ENCODE measurements around the gene SFN.

SFN gene

GRCh38 chr1:26882696-26883463, 19.9 kb downstream of the SFN start:
- Mint-ChIP-seq H3K9me3 (no peaks in the 10 kb centered on the region), H3K4me3 (no peak overlapping the region), H3K36me3 (ENCODE audit: low read depth) (peaks cover 54% of the 10 kb centered on the region), H3K27ac (no peak overlapping the region), H3K4me1 (peaks cover 4% of the 10 kb centered on the region), H3K27me3 (ENCODE audit: low read depth) (no peaks in the 10 kb centered on the region)
- no peak for TF ChIP-seq CTCF (IDR thresholded peaks at IDR 0.05; ENCODE audit: unreplicated experiment in 3 of 3)

- Mint-ChIP-seq H3K9me3 (no peaks in the 10 kb centered on the region), H3K27me3 (ENCODE audit: low read depth) (no peaks in the 10 kb centered on the region), H3K4me3 (peak overlapping the region; percentile 64 to 89 (median 85)), H3K4me1 (peaks cover 17% of the 10 kb centered on the region), H3K36me3 (ENCODE audit: low read depth) (peaks cover 59% of the 10 kb centered on the region), H3K27ac (peak overlapping the region in 2 of 3 experiments; percentile 42 to 92)
- peak; percentile 42 to 51 (median 45) for TF ChIP-seq CTCF (IDR thresholded peaks at IDR 0.05; ENCODE audit: unreplicated experiment in 3 of 3)
Measured at GRCh38 chr1:26887125-26887524, 24.2 kb downstream of the SFN start.

- Mint-ChIP-seq H3K9me3 (no peaks in the 10 kb centered on the region), H3K4me1 (peaks cover 17% of the 10 kb centered on the region), H3K27me3 (ENCODE audit: low read depth) (no peaks in the 10 kb centered on the region), H3K4me3 (peak overlapping the region; percentile 96), H3K27ac (peak overlapping the region; percentile 85 to 97 (median 96)), H3K36me3 (ENCODE audit: low read depth) (peaks cover 56% of the 10 kb centered on the region)
- TF ChIP-seq CTCF (IDR thresholded peaks at IDR 0.05; ENCODE audit: unreplicated experiment in 3 of 3): no peak
Measured at GRCh38 chr1:26888231-26888630, 25.3 kb downstream of the SFN start.

GRCh38 chr1:26889551-26890466, 26.9 kb downstream of the SFN start, which contains the start of gene GPN2:
GPN2 (minus strand) TSS chr1:26890283; CDS start chr1:26890096, 187 bp downstream.
- peak within 1 kb of the TSS; percentile 96 for H3K4me3 Mint-ChIP-seq
- no peaks in the 10 kb centered on the region for H3K9me3 Mint-ChIP-seq
- no peaks in the 10 kb centered on the region for H3K27me3 Mint-ChIP-seq (ENCODE audit: low read depth)
- H3K36me3 Mint-ChIP-seq (ENCODE audit: low read depth): peaks cover 54% of the 10 kb centered on the region
- peak within 1 kb of the TSS; percentile 85 to 97 (median 96) for H3K27ac Mint-ChIP-seq
- TF ChIP-seq CTCF (IDR thresholded peaks at IDR 0.05; ENCODE audit: unreplicated experiment in 3 of 3): no peak
- peaks cover 17% of the 10 kb centered on the region for H3K4me1 Mint-ChIP-seq

GRCh38 chr1:26890467-26890796, 27.5 kb downstream of the SFN start:
- Mint-ChIP-seq H3K4me1 (peaks cover 17% of the 10 kb centered on the region), H3K4me3 (peak overlapping the region; percentile 96), H3K27ac (peak overlapping the region; percentile 85 to 97 (median 96)), H3K9me3 (no peaks in the 10 kb centered on the region), H3K27me3 (ENCODE audit: low read depth) (no peaks in the 10 kb centered on the region), H3K36me3 (ENCODE audit: low read depth) (peaks cover 53% of the 10 kb centered on the region)
- no peak for TF ChIP-seq CTCF (IDR thresholded peaks at IDR 0.05; ENCODE audit: unreplicated experiment in 3 of 3)
